Neural cell (in vitro differentiated cells): ENCODE data around the gene TSPAN32. TPM values are rescaled to one million over a fixed set of nuclear protein-coding genes. Genes with fewer than 3 reads are reported as not detected.

ENCODE experiments used
- polyA plus RNA-seq: library from polyadenylated mRNA; depleted of rRNA; stranded (reverse); fragments of >200 nt; gene quantifications from 2 replicates; pipeline ENCODE4 v1.2.3, GENCODE V29; 2014
- small RNA-seq, 3 experiments: library from RNA; depleted of rRNA; stranded (forward); fragments of <200 nt; gene quantifications; one replicate each; pipeline ENCODE3, GENCODE V24; 2012

Gene TSPAN32
- polyA plus RNA-seq, 1 donor from 2014 or later: not detected

Small RNA genes within 50 kb of the gene (small RNA-seq; reads per million reads assigned to genes)
- gene RNU6-878P: 0 reads per million in 3 experiments

Other genes with a start within 250 kb of the TSPAN32 start
- gene IGF2, start 162.6 kb upstream of the TSPAN32 start, polyA plus RNA-seq: not detected in 2 replicates
- gene INS, start 140.8 kb upstream of the TSPAN32 start, polyA plus RNA-seq: not detected in 2 replicates
- 3.6 and 10.9 TPM in 2 replicates for gene TH, start 130.2 kb upstream of the TSPAN32 start, polyA plus RNA-seq
- not detected in 2 replicates for gene ASCL2, start 31.4 kb upstream of the TSPAN32 start, polyA plus RNA-seq
- gene C11orf21, start 95 bp upstream of the TSPAN32 start, polyA plus RNA-seq: not detected in 2 replicates
- gene CD81, start 75.3 kb downstream of the TSPAN32 start, polyA plus RNA-seq: 96.2 and 97.8 TPM in 2 replicates
- 54.3 and 62.2 TPM in 2 replicates for gene TSSC4, start 98.7 kb downstream of the TSPAN32 start, polyA plus RNA-seq
- gene TRPM5, start 142.5 kb downstream of the TSPAN32 start, polyA plus RNA-seq: not detected in 2 replicates
- gene KCNQ1, start 143.0 kb downstream of the TSPAN32 start, polyA plus RNA-seq: not detected in 2 replicates